Gastroesophageal sphincter (tissue), 4 donors: ENCODE data around the gene NPHP4. TPM values are rescaled to one million over a fixed set of nuclear protein-coding genes. Genes with fewer than 3 reads are reported as not detected.

Experiments used
- ATAC-seq: fragments of 150-250 bp; one replicate; pipeline ENCODE4 v1.9.1; 2016; ENCODE audit warnings: mild to moderate bottlenecking, moderate library complexity
- H3K27ac ChIP-seq, 4 donors: fragments of 200-600 bp; sonication (generic) in 3 of 4; 1 replicate in 3 of 4; 2 replicates in 1 of 4; pipeline ENCODE4 v1.5.1; 2016 to 2019
- H3K27me3 ChIP-seq: fragments of 200-600 bp; sonication (generic); one replicate; pipeline ENCODE4 v1.5.1; 2019
- H3K36me3 ChIP-seq, 2 donors: fragments of 200-600 bp; sonication (generic); one replicate each; pipeline ENCODE4 v1.5.1; 2019; ENCODE audit warnings: control low read depth in 1 of 2
- H3K4me1 ChIP-seq, 3 donors: fragments of 200-600 bp; sonication (generic); 1 replicate in 2 of 3; 2 replicates in 1 of 3; pipeline ENCODE4 v1.5.1; 2016 to 2019; ENCODE audit warnings: control low read depth in 2 of 3
- H3K4me3 ChIP-seq, 2 donors: fragments of 200-600 bp; sonication (generic); one replicate each; pipeline ENCODE4 v1.5.1; 2019; ENCODE audit warnings: mild to moderate bottlenecking in 1 of 2, moderate library complexity in 1 of 2
- H3K9me3 ChIP-seq, 3 donors: fragments of 200-600 bp; sonication (generic); one replicate each; pipeline ENCODE4 v1.5.1; 2017 to 2019; ENCODE audit warnings: control low read depth in 2 of 3
- CTCF ChIP-seq, 4 experiments: fragments of 200-600 bp in 2 of 4; fragments of 450-650 bp in 2 of 4; sonication (generic) in 1 of 4; IDR thresholded peaks; one replicate each; pipeline ENCODE4 v1.5.1; 2017 to 2019; ENCODE audit warnings: antibody characterized with exemption in 4 of 4, mild to moderate bottlenecking in 2 of 4, moderate library complexity in 2 of 4
- EP300 ChIP-seq: sonication (generic); formaldehyde crosslinking; IDR thresholded peaks from one replicate; pipeline ENCODE4 v1.6.1; 2017; ENCODE audit warnings: antibody characterized with exemption, mild to moderate bottlenecking
- POLR2A ChIP-seq, 2 donors: fragments of 450-650 bp; IDR thresholded peaks; one replicate each; pipeline ENCODE4 v1.6.1; 2017; ENCODE audit warnings: antibody characterized with exemption in 2 of 2, mild to moderate bottlenecking in 2 of 2, moderate library complexity in 1 of 2
- POLR2AphosphoS5 ChIP-seq: sonication (generic); formaldehyde crosslinking; IDR thresholded peaks from one replicate; pipeline ENCODE4 v1.6.1; 2017; ENCODE audit warnings: antibody characterized with exemption
- WGBS, 2 donors: methylation state at CpG; one replicate each; pipeline ENCODE4 v1.1.5; 2018; ENCODE audit warnings: low coverage in 1 of 2; 5-methylcytosine and 5-hydroxymethylcytosine counted together
- total RNA-seq, 4 donors: library from RNA; depleted of rRNA; stranded (reverse); fragments of >200 nt; gene quantifications; one replicate each; pipeline ENCODE4 v1.1.0, GENCODE V29; 2016

NPHP4 gene
- total RNA-seq, 4 donors from 2014 or later = 5.7 to 9.7 (median 6.2) TPM

GRCh38 chr1:5959667-5960230 lies 32.5 kb downstream of the NPHP4 start:
- H3K27me3 ChIP-seq = no peaks in the 10 kb centered on the region
- no peak for ATAC-seq
- no peaks in the 10 kb centered on the region for H3K9me3 ChIP-seq
- no peaks in the 10 kb centered on the region for H3K4me1 ChIP-seq
- H3K4me3 ChIP-seq = no peak overlapping the region
- TF ChIP-seq POLR2AphosphoS5 = no peak
- TF ChIP-seq CTCF (IDR thresholded peaks at IDR 0.05) = no peak
- TF ChIP-seq EP300 = no peak
- TF ChIP-seq POLR2A (IDR thresholded peaks at IDR 0.05) = no peak
- peaks cover 0 to 93% of the 10 kb centered on the region in 2 donors for H3K36me3 ChIP-seq
- H3K27ac ChIP-seq = no peak overlapping the region
- 87% methylated on average over 4 of the region's 9 CpGs; no CpG with 5 or more reads in 1 of the 2 donors for WGBS, 2 donors

- ATAC-seq = no peak
- peaks cover 0 to 89% of the 10 kb centered on the region in 2 donors for H3K36me3 ChIP-seq
- WGBS, 2 donors = 82% methylated on average over 6 of the region's 13 CpGs; no CpG with 5 or more reads in 1 of the 2 donors
These were observed 33.1 kb downstream of the NPHP4 start for GRCh38 chr1:5959087-5959486.

GRCh38 chr1:5956022-5956830 lies 36.0 kb downstream of the NPHP4 start:
- no peaks in the 10 kb centered on the region for H3K9me3 ChIP-seq
- no peak for ATAC-seq
- TF ChIP-seq POLR2AphosphoS5 = no peak
- no peak for TF ChIP-seq POLR2A (IDR thresholded peaks at IDR 0.05)
- TF ChIP-seq EP300 = no peak
- no peak for TF ChIP-seq CTCF (IDR thresholded peaks at IDR 0.05)
- no peak overlapping the region for H3K4me3 ChIP-seq
- H3K36me3 ChIP-seq = peaks cover 0 to 93% of the 10 kb centered on the region in 2 donors
- 84 to 85% methylated on average over 3 to 6 of the region's 10 CpGs for WGBS, 2 donors
- no peaks in the 10 kb centered on the region for H3K4me1 ChIP-seq
- H3K27me3 ChIP-seq = no peaks in the 10 kb centered on the region
- H3K27ac ChIP-seq = no peak overlapping the region

More at GRCh38 chr1:5959087-5959486, 33.1 kb downstream of the NPHP4 start:
- Histone ChIP-seq H3K27ac (no peak overlapping the region), H3K9me3 (no peaks in the 10 kb centered on the region), H3K4me3 (no peak overlapping the region), H3K4me1 (no peaks in the 10 kb centered on the region), H3K27me3 (no peaks in the 10 kb centered on the region)
- TF ChIP-seq EP300 = no peak
- TF ChIP-seq POLR2AphosphoS5 = no peak
- TF ChIP-seq POLR2A (IDR thresholded peaks at IDR 0.05) = no peak
- TF ChIP-seq CTCF (IDR thresholded peaks at IDR 0.05) = no peak

- H3K27me3 ChIP-seq = no peaks in the 10 kb centered on the region
- ATAC-seq = no peak
- H3K4me3 ChIP-seq = no peak overlapping the region
- H3K27ac ChIP-seq = no peak overlapping the region
- no peaks in the 10 kb centered on the region for H3K9me3 ChIP-seq
- no peaks in the 10 kb centered on the region for H3K4me1 ChIP-seq
- H3K36me3 ChIP-seq = peaks cover 0 to 93% of the 10 kb centered on the region in 2 donors
- TF ChIP-seq POLR2AphosphoS5 (no peak), EP300 (no peak), CTCF (IDR thresholded peaks at IDR 0.05) (no peak), POLR2A (IDR thresholded peaks at IDR 0.05) (no peak)
- 93 to 94% methylated on average over 8 to 10 of the region's 10 CpGs for WGBS, 2 donors
These were observed 36.7 kb downstream of the NPHP4 start for GRCh38 chr1:5955479-5955977.
